Endometrium (tissue), 2 donors: ENCODE measurements around the gene SPTBN1.

Source experiments
- FAIRE-seq: peaks from 2 replicates; lab custom pipeline; 2012; peaks lifted over from hg19 to GRCh38; lab: Jason Lieb, UNC
- donor health status: control.
- donor health status: control.

Gene SPTBN1

DNA sequence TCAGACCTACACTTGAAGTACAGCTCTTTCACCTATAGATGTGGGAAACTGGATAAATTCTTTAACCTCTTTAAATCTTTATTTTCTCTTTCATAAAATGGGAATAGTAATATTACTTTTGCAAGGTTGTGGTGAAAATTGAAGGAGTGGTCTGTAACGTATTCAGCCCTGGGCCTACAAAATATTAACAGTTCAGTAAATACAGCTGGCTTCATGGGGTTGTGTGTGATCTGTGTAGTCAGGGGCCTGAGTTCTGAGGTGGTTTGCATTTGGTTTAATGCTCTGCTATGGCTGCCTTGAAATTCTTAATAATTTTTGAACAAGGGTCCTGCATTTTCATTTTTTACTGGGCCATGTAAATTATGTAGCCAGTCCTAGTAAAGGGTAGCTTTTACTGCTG lies 250.5 kb downstream of the SPTBN1 start:
- no peak for FAIRE-seq

DNA sequence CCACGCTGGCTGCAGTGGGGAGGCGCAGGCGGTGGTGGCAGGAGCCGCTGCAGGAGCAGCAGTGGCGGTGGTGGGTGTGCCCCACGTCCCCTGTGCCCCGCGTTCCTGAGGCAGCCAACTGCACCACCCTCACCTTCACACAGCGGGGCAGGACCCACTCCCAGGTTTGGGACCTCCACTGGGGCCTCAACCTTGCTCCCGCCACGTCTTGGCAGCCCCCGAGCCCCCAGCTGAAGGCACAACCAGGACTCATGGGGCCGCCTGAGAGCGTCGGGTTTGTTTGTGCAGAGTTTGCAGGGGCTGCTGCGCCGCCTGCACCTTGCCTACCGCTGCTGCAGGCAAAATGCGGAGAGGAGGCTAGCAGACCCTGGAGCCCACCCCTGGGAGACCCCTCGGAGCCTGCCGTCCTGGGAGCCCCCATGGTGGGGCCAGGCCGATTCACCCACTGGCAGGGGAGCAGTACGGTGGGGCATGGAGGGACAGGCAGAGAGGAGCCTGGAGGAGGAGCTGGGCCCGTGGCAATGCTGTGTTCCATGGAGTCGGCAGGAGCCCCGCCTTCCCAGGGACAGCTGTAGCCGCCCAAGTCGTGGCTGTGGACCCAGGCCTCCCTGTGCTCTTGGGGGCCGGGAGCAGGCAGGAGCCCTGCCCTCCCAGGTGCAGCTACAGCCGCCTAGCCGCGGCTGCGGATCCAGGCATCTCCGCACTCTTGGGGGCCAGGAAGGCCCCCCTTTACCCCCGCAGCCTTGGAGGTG lies 252.6 kb downstream of the SPTBN1 start:
- FAIRE-seq: no peak

GRCh38 chr2:54709336-54709809 lies 253.2 kb downstream of the SPTBN1 start:
- FAIRE-seq: no peak

DNA sequence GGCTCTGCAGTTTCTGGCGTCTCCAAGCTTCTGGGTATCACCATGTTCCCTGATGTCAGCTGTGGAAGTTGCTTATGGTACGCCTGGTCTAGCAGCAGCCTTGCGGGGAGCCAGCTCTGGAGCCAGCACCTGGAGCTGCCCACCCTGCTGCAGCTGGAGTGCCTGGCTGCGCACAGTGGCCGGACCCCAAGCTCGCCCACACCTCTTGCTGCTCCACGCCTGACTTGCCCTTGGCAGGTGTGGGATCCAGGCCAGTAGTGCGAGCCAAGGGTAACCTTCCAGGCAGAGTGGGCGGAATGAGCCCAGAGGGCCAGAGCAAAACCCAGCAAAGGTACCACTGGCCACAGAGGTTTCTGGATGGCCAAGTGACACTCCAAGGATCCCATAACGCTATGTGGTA lies 254.1 kb downstream of the SPTBN1 start:
- no peak for FAIRE-seq

DNA sequence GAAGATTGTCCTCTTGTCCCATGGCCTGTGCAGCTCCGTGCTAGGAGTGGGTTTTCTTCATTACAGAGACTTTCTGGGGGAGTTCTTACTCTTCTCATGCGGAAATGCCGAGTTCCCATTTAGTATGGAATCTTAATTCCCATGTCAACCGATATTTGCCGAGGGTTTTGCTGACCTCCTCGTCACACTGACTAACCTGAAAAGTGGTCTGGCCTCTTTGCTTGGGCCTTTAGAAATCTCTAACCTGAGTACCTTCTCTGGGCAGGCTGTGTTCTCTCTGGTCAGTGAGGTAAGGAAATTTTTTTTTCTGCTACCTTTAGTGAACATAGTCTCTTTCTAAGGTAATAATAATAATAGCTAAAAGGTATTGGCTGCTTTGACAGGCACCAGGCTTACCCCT lies 256.4 kb downstream of the SPTBN1 start:
- FAIRE-seq: no peak

DNA sequence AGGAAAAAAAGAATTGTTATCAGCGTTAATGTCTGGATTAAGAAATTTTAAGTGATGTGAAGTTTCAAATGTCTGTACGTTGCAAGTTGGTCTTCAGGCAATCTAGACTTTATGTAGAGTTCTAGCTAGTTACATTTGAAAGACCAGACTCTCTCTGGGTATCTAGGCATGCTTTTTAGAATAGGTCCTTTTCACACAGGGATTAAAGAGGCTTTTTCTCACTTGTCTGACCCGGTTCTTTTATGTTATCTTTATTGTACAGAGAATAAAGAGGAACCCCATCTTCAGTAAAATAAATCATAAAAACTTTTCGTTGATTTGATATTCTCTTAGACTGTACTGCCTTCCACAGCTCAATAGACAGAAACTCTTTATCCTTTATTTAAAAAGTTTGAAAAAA lies 258.9 kb downstream of the SPTBN1 start:
- FAIRE-seq: no peak

DNA sequence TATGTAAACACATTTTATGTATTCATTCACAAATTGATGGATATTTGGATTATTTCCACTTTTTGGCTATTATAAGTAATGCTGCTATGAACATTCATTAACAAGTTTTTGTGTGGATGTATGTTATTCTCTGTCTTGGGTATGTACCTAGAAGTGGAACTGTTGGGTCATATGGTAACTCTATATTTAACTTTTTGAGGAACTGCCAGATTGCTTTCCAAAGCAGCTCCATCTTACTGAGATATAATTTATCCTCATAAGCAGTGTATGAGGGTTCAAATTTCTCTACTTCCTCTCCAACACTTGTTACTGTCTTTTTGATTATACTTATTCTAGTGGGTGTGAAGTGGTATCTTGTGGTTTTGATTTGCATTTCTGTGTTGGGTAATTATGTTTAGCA lies 260.2 kb downstream of the SPTBN1 start:
- FAIRE-seq: no peak

- FAIRE-seq: no peak
Observed at GRCh38 chr2:54720563-54720962, 264.4 kb downstream of the SPTBN1 start.
